ENCODE results near the gene TRIM42. TPM values are rescaled to one million over a fixed set of nuclear protein-coding genes. Genes with fewer than 3 reads are reported as not detected.

TRIM42 gene
- total and polyA plus RNA-seq, 9 of the 15 experiments (the other 6 are each of a cell fraction or from before 2014, with no cell fraction given): not detected

DNA sequence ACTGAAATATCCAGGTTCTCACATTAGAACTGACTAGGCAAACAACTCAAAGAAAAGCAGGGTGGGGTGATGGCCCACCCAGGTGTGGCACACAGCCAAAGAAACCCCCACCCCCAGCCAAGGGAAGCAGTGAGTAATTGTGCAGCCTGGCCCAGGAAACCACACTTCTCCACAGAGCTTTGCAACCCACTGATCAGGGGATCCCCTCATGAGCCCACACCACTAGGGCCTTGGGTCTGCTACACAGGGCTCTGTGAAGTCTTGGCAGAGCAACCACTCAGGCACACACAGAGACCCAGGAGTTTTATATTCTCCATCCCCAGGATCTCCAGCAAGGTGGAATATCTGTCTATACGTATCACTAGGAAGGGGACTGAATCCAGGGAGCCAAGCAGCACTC lies 22.2 kb upstream of the TRIM42 start:
- no peaks in the 10 kb centered on the region for H3K27me3 ChIP-seq (ENCODE audit: control insufficient read depth in 2 of 2, insufficient read depth in 2 of 2, low read length in 2 of 2)
- no peak for DNase-seq (ENCODE audit: extremely low read depth in 1 of 4, low spot score in 3 of 4)
- H3K79me2 ChIP-seq (ENCODE audit: control insufficient read depth, insufficient read depth, low read length): no peaks in the 10 kb centered on the region
- ChIA-PET CTCF (ENCODE audit: low intra/inter-chr PET ratio) (no interaction called here), POLR2A (no interaction called here)
- in situ Hi-C loops (cut with MboI) (no loop called here), intact Hi-C loops (cut with micrococcal nuclease) (no loop called here)
- no peaks in the 10 kb centered on the region for H3K36me3 ChIP-seq (ENCODE audit: control insufficient read depth, insufficient read depth, low read length)
- TF ChIP-seq, protein P1, sequence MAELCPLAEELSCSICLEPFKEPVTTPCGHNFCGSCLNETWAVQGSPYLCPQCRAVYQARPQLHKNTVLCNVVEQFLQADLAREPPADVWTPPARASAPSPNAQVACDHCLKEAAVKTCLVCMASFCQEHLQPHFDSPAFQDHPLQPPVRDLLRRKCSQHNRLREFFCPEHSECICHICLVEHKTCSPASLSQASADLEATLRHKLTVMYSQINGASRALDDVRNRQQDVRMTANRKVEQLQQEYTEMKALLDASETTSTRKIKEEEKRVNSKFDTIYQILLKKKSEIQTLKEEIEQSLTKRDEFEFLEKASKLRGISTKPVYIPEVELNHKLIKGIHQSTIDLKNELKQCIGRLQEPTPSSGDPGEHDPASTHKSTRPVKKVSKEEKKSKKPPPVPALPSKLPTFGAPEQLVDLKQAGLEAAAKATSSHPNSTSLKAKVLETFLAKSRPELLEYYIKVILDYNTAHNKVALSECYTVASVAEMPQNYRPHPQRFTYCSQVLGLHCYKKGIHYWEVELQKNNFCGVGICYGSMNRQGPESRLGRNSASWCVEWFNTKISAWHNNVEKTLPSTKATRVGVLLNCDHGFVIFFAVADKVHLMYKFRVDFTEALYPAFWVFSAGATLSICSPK (IDR thresholded peaks at IDR 0.05; ENCODE audit: borderline replicate concordance): no peak
- TF ChIP-seq, protein P2, sequence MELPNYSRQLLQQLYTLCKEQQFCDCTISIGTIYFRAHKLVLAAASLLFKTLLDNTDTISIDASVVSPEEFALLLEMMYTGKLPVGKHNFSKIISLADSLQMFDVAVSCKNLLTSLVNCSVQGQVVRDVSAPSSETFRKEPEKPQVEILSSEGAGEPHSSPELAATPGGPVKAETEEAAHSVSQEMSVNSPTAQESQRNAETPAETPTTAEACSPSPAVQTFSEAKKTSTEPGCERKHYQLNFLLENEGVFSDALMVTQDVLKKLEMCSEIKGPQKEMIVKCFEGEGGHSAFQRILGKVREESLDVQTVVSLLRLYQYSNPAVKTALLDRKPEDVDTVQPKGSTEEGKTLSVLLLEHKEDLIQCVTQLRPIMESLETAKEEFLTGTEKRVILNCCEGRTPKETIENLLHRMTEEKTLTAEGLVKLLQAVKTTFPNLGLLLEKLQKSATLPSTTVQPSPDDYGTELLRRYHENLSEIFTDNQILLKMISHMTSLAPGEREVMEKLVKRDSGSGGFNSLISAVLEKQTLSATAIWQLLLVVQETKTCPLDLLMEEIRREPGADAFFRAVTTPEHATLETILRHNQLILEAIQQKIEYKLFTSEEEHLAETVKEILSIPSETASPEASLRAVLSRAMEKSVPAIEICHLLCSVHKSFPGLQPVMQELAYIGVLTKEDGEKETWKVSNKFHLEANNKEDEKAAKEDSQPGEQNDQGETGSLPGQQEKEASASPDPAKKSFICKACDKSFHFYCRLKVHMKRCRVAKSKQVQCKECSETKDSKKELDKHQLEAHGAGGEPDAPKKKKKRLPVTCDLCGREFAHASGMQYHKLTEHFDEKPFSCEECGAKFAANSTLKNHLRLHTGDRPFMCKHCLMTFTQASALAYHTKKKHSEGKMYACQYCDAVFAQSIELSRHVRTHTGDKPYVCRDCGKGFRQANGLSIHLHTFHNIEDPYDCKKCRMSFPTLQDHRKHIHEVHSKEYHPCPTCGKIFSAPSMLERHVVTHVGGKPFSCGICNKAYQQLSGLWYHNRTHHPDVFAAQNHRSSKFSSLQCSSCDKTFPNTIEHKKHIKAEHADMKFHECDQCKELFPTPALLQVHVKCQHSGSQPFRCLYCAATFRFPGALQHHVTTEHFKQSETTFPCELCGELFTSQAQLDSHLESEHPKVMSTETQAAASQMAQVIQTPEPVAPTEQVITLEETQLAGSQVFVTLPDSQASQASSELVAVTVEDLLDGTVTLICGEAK (IDR thresholded peaks at IDR 0.05): no peak
- TF ChIP-seq, protein P2 (CRISPR knock-in tag; IDR thresholded peaks at IDR 0.05): no peak
- TF ChIP-seq, protein P3, sequence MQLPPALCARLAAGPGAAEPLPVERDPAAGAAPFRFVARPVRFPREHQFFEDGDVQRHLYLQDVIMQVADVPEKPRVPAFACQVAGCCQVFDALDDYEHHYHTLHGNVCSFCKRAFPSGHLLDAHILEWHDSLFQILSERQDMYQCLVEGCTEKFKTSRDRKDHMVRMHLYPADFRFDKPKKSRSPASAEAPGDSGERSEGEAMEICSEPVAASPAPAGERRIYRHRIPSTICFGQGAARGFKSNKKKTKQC (CRISPR knock-in tag; IDR thresholded peaks at IDR 0.05): no peak
- TF ChIP-seq, protein P4, sequence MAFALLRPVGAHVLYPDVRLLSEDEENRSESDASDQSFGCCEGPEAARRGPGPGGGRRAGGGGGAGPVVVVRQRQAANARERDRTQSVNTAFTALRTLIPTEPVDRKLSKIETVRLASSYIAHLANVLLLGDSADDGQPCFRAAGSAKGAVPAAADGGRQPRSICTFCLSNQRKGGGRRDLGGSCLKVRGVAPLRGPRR (CRISPR knock-in tag; IDR thresholded peaks at IDR 0.05): no peak
- no peak for TF ChIP-seq ZC3H4 (CRISPR knock-in tag; IDR thresholded peaks at IDR 0.05; ENCODE audit: borderline replicate concordance)
- TF ChIP-seq POU5F1 (IDR thresholded peaks at IDR 0.05; ENCODE audit: borderline replicate concordance, low read depth, low read length, partially characterized antibody): no peak
- no peak for TF ChIP-seq SRSF3 (IDR thresholded peaks at IDR 0.05; ENCODE audit: insufficient read depth, low read length)
- no peak for TF ChIP-seq ZNF551 (CRISPR knock-in tag; IDR thresholded peaks at IDR 0.05)
- H3K4me1 ChIP-seq (replicated peaks in 1 of 2; ENCODE audit: control insufficient read depth in 2 of 2, insufficient read depth in 2 of 2, low read length in 2 of 2): no peaks in the 10 kb centered on the region
- ATAC-seq: no peak
- no TSS peak for BruUV-seq (replicated peaks)
- FAIRE-seq: no peak
- H3K9ac ChIP-seq (ENCODE audit: insufficient read depth in 1 of 2, low read depth in 2 of 2, low read length in 2 of 2): no peak overlapping the region
- H3K27ac ChIP-seq (ENCODE audit: extremely low read depth, low read depth, low read length): no peak overlapping the region
- H4K20me1 ChIP-seq (replicated peaks; ENCODE audit: control insufficient read depth, insufficient read depth, low read length): no peaks in the 10 kb centered on the region
- H3K9me3 ChIP-seq (replicated peaks; ENCODE audit: control insufficient read depth, insufficient read depth, low read depth, low read length): no peaks in the 10 kb centered on the region
- 0% methylated on average over 1 of the region's 1 CpG for WGBS (ENCODE audit: insufficient coverage, low coverage, missing lambda C conversion rate)
- H3K4me3 ChIP-seq: no peak overlapping the region
- H2AFZ ChIP-seq (ENCODE audit: low read depth, low read length): no peak overlapping the region
- H3K4me2 ChIP-seq (ENCODE audit: insufficient read depth, low read length): no peak overlapping the region
- no peaks in the 10 kb centered on the region for H3K9me1 ChIP-seq (ENCODE audit: control insufficient read depth, insufficient read depth, low read length)

Data from K562 (cell line).